ENCODE measurements around the gene PRKRIP1.

- TF ChIP-seq CTCF (IDR thresholded peaks at IDR 0.05; ENCODE audit: insufficient read depth, low read depth, low read length) (no peak), EZH2 (IDR thresholded peaks at IDR 0.05; ENCODE audit: insufficient read depth, low read length) (no peak)
Observed at GRCh38 chr7:102439963-102440795, 44.0 kb downstream of the PRKRIP1 start.

Measured in astrocyte (in vitro differentiated cells and primary cell).